IMR-90 (cell line): ENCODE results near the gene KRT16. TPM values are rescaled to one million over a fixed set of nuclear protein-coding genes. Genes with fewer than 3 reads are reported as not detected.

Experiments used
- ATAC-seq: fragments of 200-7000 bp; cut with Tn5 transposase; 2 replicates; pipeline ENCODE4 v1.9.1; 2020; ENCODE audit warnings: low read depth, mild to moderate bottlenecking, moderate library complexity
- BruUV-seq: library from RNA; stranded (reverse); fragments of 400-500 nt; replicated peaks from 2 replicates; lab custom pipeline; 2021; lab: Mats Ljungman, UMichigan
- CTCF ChIA-PET: fragments of 300-600 bp; formaldehyde crosslinking; extraction: SDS; loops from one replicate; lab custom pipeline; 2021; ENCODE audit warnings: antibody characterized with exemption; lab: Yijun Ruan, JAX
- POLR2A ChIA-PET: fragments of 300-600 bp; sonication (Branson Sonifier 250); formaldehyde crosslinking; loops from one replicate; lab custom pipeline; 2022; ENCODE audit warnings: antibody characterized with exemption; ENCODE audit not compliant: unreplicated experiment; lab: Charles Lee
- DNase-seq: peaks from one replicate; pipeline ENCODE4 v3.0.0; 2013
- H2AFZ ChIP-seq: replicated peaks from 2 replicates; pipeline ENCODE3; 2013; ENCODE audit warnings: low read length, mild to moderate bottlenecking; ENCODE audit not compliant: poor library complexity
- H2AK5ac ChIP-seq: 2 replicates; pipeline ENCODE4 v1.6.1; 2013; ENCODE audit warnings: low read depth, low read length, inconsistent platforms
- H2AK9ac ChIP-seq: replicated peaks from 2 replicates; pipeline ENCODE3; 2013; ENCODE audit warnings: mild to moderate bottlenecking, low read depth, low read length, moderate library complexity; ENCODE audit not compliant: poor library complexity
- H2BK120ac ChIP-seq: 2 replicates; pipeline ENCODE4 v1.6.1; 2013; ENCODE audit warnings: low read depth, low read length, inconsistent platforms
- H2BK15ac ChIP-seq: 3 replicates; pipeline ENCODE4 v1.6.1; 2013; ENCODE audit warnings: low read depth, low read length, inconsistent platforms
- H2BK20ac ChIP-seq: 2 replicates; pipeline ENCODE4 v1.6.1; 2013; ENCODE audit warnings: low read depth, mild to moderate bottlenecking, inconsistent platforms, low read length, moderate library complexity
- H2BK5ac ChIP-seq: 2 replicates; pipeline ENCODE4 v1.6.1; 2013; ENCODE audit warnings: mild to moderate bottlenecking, low read depth, low read length, inconsistent platforms; ENCODE audit not compliant: poor library complexity, severe bottlenecking
- H3K14ac ChIP-seq: replicated peaks from 2 replicates; pipeline ENCODE4 v1.6.1; 2013; ENCODE audit warnings: low read depth, low read length, inconsistent platforms
- H3K18ac ChIP-seq: 2 replicates; pipeline ENCODE4 v1.6.1; 2013; ENCODE audit warnings: low read depth, low read length, control low read depth
- H3K23ac ChIP-seq: 2 replicates; pipeline ENCODE4 v1.6.1; 2013; ENCODE audit warnings: low read depth, low read length, inconsistent platforms
- H3K27ac ChIP-seq: 2 replicates; pipeline ENCODE4 v1.5.1; 2013; ENCODE audit warnings: mild to moderate bottlenecking, control low read depth, low read length; ENCODE audit not compliant: insufficient read depth
- H3K27me3 ChIP-seq: 2 replicates; pipeline ENCODE4 v1.6.1; 2013; ENCODE audit warnings: low read length; ENCODE audit not compliant: control insufficient read depth, insufficient read depth
- H3K36me3 ChIP-seq: 2 replicates; pipeline ENCODE4 v1.6.1; 2013; ENCODE audit warnings: low read length, mixed read lengths; ENCODE audit not compliant: control insufficient read depth, insufficient read depth
- H3K4ac ChIP-seq: 2 replicates; pipeline ENCODE4 v1.6.1; 2013; ENCODE audit warnings: low read depth, low read length, inconsistent platforms
- H3K4me1 ChIP-seq: 2 replicates; pipeline ENCODE4 v1.6.1; 2013; ENCODE audit warnings: low read length, mixed read lengths; ENCODE audit not compliant: control insufficient read depth, insufficient read depth
- H3K4me2 ChIP-seq: 2 replicates; pipeline ENCODE4 v1.6.1; 2013; ENCODE audit warnings: low read depth, mild to moderate bottlenecking, control low read depth, low read length, moderate library complexity
- H3K4me3 ChIP-seq: 2 replicates; pipeline ENCODE4 v1.5.1; 2013; ENCODE audit warnings: low read depth, mild to moderate bottlenecking, control low read depth, low read length, moderate library complexity; ENCODE audit not compliant: insufficient read depth
- H3K56ac ChIP-seq: 2 replicates; pipeline ENCODE4 v1.6.1; 2013; ENCODE audit warnings: low read length, inconsistent platforms; ENCODE audit not compliant: insufficient read depth; ENCODE audit errors: extremely low read depth
- H3K79me1 ChIP-seq, 2 experiments: 2 replicates each; pipeline ENCODE4 v1.6.1; 2013; ENCODE audit warnings: low read length in 2 of 2, inconsistent platforms in 1 of 2, low read depth in 1 of 2
- H3K9ac ChIP-seq: 2 replicates; pipeline ENCODE4 v1.6.1; 2013; ENCODE audit warnings: low read depth, low read length, control low read depth
- H3K9me1 ChIP-seq: 2 replicates; pipeline ENCODE4 v1.6.1; 2013; ENCODE audit warnings: low read length, inconsistent platforms; ENCODE audit not compliant: insufficient read depth
- H3K9me3 ChIP-seq: 2 replicates; pipeline ENCODE4 v1.6.1; 2013; ENCODE audit warnings: low read length; ENCODE audit not compliant: control insufficient read depth, insufficient read depth
- H4K20me1 ChIP-seq: 2 replicates; pipeline ENCODE4 v1.6.1; 2013; ENCODE audit warnings: low read length, inconsistent platforms; ENCODE audit not compliant: insufficient read depth
- H4K5ac ChIP-seq: 2 replicates; pipeline ENCODE4 v1.6.1; 2013; ENCODE audit warnings: mild to moderate bottlenecking, low read depth, low read length, control low read depth
- H4K8ac ChIP-seq, 2 experiments: 2 replicates each; pipeline ENCODE4 v1.6.1; 2013; ENCODE audit warnings: low read depth in 2 of 2, low read length in 2 of 2, control low read depth in 1 of 2, inconsistent platforms in 1 of 2
- H4K91ac ChIP-seq: 2 replicates; pipeline ENCODE4 v1.6.1; 2013; ENCODE audit warnings: low read depth, low read length, inconsistent platforms; ENCODE audit not compliant: insufficient read depth
- CTCF ChIP-seq: conservative IDR thresholded peaks from 2 replicates; pipeline ENCODE4 v1.5.1; 2012; ENCODE audit warnings: mild to moderate bottlenecking, low read depth, low read length, improper control_type of control experiment
- FOS ChIP-seq: fragments of 150-350 bp; IDR thresholded peaks from 2 replicates; pipeline ENCODE4 v1.6.1; 2016; ENCODE audit warnings: low read depth, low read length
- WGBS, 2 experiments: methylation state at CpG; one replicate each; pipeline versions ENCODE4 v1.1.5 to v1.1.7; 2013; ENCODE audit warnings: missing lambda C conversion rate in 2 of 2; ENCODE audit not compliant: insufficient read length in 1 of 2; ENCODE audit errors: extremely low coverage in 2 of 2; 5-methylcytosine and 5-hydroxymethylcytosine counted together
- dilution Hi-C: fragments of 300-500 bp; cut with HindIII; formaldehyde crosslinking; loops from one replicate; pipeline ENCODE4 v1.14.3; 2018; ENCODE audit warnings: low sequenced_read_pairs; ENCODE audit not compliant: unreplicated experiment
- in situ Hi-C: fragments of 300-500 bp; cut with MboI; formaldehyde crosslinking; loops from 3 replicates; pipeline ENCODE4 v1.14.3; 2019; ENCODE audit warnings: low sequenced_read_pairs, inconsistent platforms, mixed read lengths
- intact Hi-C: fragments of 100-400 bp; cut with micrococcal nuclease; formaldehyde crosslinking; loops from 2 replicates; pipeline ENCODE4 v1.10.0; 2022
- polyA plus RNA-seq, 3 experiments: library from polyadenylated mRNA; depleted of rRNA; stranded (reverse); fragments of >200 nt; gene quantifications; 2 replicates each; pipeline ENCODE4 v1.2.3, GENCODE V29; 2012; ENCODE audit warnings: low replicate concordance in 1 of 3
- total RNA-seq: library from RNA; depleted of rRNA; stranded (reverse); fragments of >200 nt; gene quantifications from 2 replicates; pipeline ENCODE4 v1.2.3, GENCODE V29; 2012

Gene KRT16
- total and polyA plus RNA-seq, 2 of the 4 experiments (the other 2 are of a cell fraction), result not detected

- no peak for TF ChIP-seq FOS
Measured at GRCh38 chr17:41631025-41631897, 18.7 kb upstream of the KRT16 start (continued).

- Histone ChIP-seq H2BK20ac (no peak overlapping the region), H2AK5ac (no peak overlapping the region), H3K4me3 (no peak overlapping the region), H3K23ac (no peak overlapping the region), H3K18ac (no peak overlapping the region), H2BK15ac (no peak overlapping the region), H3K14ac (no peak overlapping the region), H3K4ac (no peak overlapping the region), H4K91ac (no peak overlapping the region), H3K56ac (no peak overlapping the region), H4K8ac (no peak overlapping the region), H4K20me1 (no peaks in the 10 kb centered on the region), H2AK9ac (no peak overlapping the region), H3K4me1 (peaks cover under 1% of the 10 kb centered on the region; the same call in 1 of the 2 replicates), H2AFZ (no peak overlapping the region), H3K9me1 (peaks cover 10% of the 10 kb centered on the region), H3K9ac (no peak overlapping the region), H3K36me3 (no peaks in the 10 kb centered on the region), H3K27me3 (peaks cover 17% of the 10 kb centered on the region), H4K5ac (no peak overlapping the region), H3K4me2 (no peak overlapping the region), H2BK5ac (no peak overlapping the region), H3K9me3 (no peaks in the 10 kb centered on the region), H3K79me1 (no peaks in the 10 kb centered on the region), H3K27ac (no peak overlapping the region), H2BK120ac (no peak overlapping the region)
- DNase-seq (no peak), ATAC-seq (no peak)
- TF ChIP-seq CTCF, result no peak
- POLR2A ChIA-PET, result no interaction called here
- dilution Hi-C loops, result no loop called here
- intact Hi-C loops, result no loop called here
- CTCF ChIA-PET, result no interaction called here
- no TSS peak for BruUV-seq
- in situ Hi-C loops, result no loop called here
- 75% methylated on average over 5 of the region's 13 CpGs; no CpG with 5 or more reads in 1 of the 2 experiments for WGBS, 2 experiments
Measured at GRCh38 chr17:41629826-41630670, 17.5 kb upstream of the KRT16 start.
